Thymus (tissue), 11 donors: ENCODE measurements around the gene PRUNE2. TPM values are rescaled to one million over a fixed set of nuclear protein-coding genes. Genes with fewer than 3 reads are reported as not detected.

ENCODE experiments used
- DNase-seq, 9 donors: peaks; one replicate each; pipeline ENCODE4 v3.0.0-alpha.2; 2013; ENCODE audit warnings: low spot score in 9 of 9, low read depth in 6 of 9, missing footprints in 1 of 9
- H3K27ac ChIP-seq, 2 donors: one replicate each; pipeline ENCODE4 v1.5.1; 2013; ENCODE audit warnings: control low read depth in 1 of 2, low read depth in 1 of 2, low read length in 1 of 2, mild to moderate bottlenecking in 1 of 2, moderate library complexity in 1 of 2
- H3K27me3 ChIP-seq, 2 donors: one replicate each; pipeline ENCODE4 v1.5.1; 2013; ENCODE audit warnings: low read length in 1 of 2; ENCODE audit not compliant: control insufficient read depth in 2 of 2, insufficient read depth in 1 of 2
- H3K36me3 ChIP-seq, 2 donors: one replicate each; pipeline ENCODE4 v1.5.1; 2013; ENCODE audit warnings: low read length in 1 of 2, mild to moderate bottlenecking in 1 of 2, moderate library complexity in 1 of 2; ENCODE audit not compliant: control insufficient read depth in 2 of 2, insufficient read depth in 2 of 2
- H3K4me1 ChIP-seq, 2 donors: one replicate each; pipeline ENCODE4 v1.5.1; 2013; ENCODE audit warnings: low read length in 2 of 2; ENCODE audit not compliant: control insufficient read depth in 2 of 2, insufficient read depth in 2 of 2
- H3K4me3 ChIP-seq, 2 donors: one replicate each; pipeline ENCODE4 v1.5.1; 2013; ENCODE audit warnings: low read length in 2 of 2, control low read depth in 1 of 2, mild to moderate bottlenecking in 1 of 2
- H3K9me3 ChIP-seq, 2 donors: one replicate each; pipeline ENCODE4 v1.5.1; 2013; ENCODE audit warnings: low read length in 1 of 2, mild to moderate bottlenecking in 1 of 2; ENCODE audit not compliant: control insufficient read depth in 2 of 2, insufficient read depth in 1 of 2
- WGBS: extraction: QIAGEN DNeasy Blood & Tissue Kit; methylation state at CpG from one replicate; pipeline ENCODE4 v1.1.7; 2013; 5-methylcytosine and 5-hydroxymethylcytosine counted together
- polyA plus RNA-seq: library from polyadenylated mRNA; stranded (reverse); fragments of 200-250 nt; gene quantifications from one replicate; pipeline ENCODE4 v1.2.3, GENCODE V29; 2013
- total RNA-seq: library from RNA; stranded (reverse); fragments of 120-200 nt; gene quantifications from one replicate; pipeline ENCODE4 v1.2.4, GENCODE V29; 2013
- donor health status: healthy.

Gene PRUNE2
- total and polyA plus RNA-seq, 2 donors, result 2.0 to 3.4 TPM

DNA sequence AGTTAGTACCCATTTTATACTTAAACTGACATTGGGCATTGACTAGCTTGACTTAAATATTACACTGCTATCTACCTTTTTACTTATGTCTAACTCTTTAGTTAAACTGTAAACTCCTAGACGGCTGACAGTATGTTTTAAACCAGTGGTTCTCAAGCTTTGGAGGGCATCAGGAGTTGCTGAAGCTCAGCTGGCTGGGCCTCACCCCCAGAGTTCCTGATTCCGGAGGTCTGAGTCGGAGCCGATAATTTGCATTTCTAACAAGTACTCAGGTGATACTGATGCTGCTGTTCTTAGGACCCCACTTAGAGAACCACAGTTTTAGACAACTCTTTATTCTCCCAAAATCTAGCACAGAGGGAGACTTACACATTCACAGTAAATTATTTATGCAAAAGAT lies 205.0 kb downstream of the PRUNE2 start:
- WGBS, result 97% methylated on average over 4 of the region's 4 CpGs
- no peak for DNase-seq
- no peaks in the 10 kb centered on the region for H3K27me3 ChIP-seq
- H3K27ac ChIP-seq, result no peak overlapping the region
- H3K9me3 ChIP-seq, result no peaks in the 10 kb centered on the region
- no peaks in the 10 kb centered on the region for H3K36me3 ChIP-seq
- H3K4me3 ChIP-seq, result no peak overlapping the region
- H3K4me1 ChIP-seq, result peaks cover 0 to 8% of the 10 kb centered on the region in 2 donors

DNA sequence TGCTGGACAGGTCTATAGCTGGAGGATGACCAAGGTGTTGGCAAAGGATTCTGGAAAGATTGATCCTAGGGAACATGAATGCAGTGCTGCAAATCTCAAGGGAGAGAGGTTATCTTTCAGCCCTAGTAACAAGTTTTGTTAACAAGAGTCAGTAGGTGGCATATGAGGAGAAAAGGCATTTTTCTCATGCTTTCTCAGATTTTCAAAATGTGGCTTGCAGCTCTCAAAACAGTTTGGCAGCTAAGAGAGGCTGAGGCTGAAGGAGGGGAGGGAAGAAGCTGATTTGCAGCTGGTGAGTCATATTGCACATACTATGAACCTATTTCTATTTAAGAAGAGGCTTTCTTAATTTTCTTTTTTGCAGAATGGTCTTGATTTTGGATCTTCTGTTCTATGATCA lies 205.9 kb downstream of the PRUNE2 start:
- Histone ChIP-seq H3K27ac (peak overlapping the region in 1 of 2 donors; percentile 17), H3K4me1 (peaks cover 0 to 8% of the 10 kb centered on the region in 2 donors), H3K4me3 (no peak overlapping the region), H3K27me3 (no peaks in the 10 kb centered on the region), H3K36me3 (no peaks in the 10 kb centered on the region), H3K9me3 (no peaks in the 10 kb centered on the region)
- DNase-seq, result no peak

DNA sequence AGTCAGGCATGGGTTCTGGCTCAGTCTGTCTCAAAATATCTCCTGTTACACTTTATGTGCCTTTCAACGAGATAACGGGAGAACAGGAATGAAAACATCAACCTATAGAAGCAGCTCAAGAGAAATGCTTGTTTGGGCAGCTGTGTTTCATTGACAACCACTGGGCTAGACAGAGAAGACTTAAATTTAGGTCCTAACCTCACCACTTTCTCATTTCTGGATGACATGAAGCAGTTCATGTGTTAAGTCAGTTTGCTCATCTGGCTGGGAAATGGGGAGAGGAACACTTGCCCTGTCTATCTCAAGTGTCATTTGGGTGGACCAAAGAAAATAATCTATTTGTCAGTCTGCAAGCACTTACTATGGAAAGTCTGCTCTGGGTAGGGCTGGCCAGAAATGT lies 208.4 kb downstream of the PRUNE2 start:
- no peaks in the 10 kb centered on the region for H3K36me3 ChIP-seq

GRCh38 chr9:76697081-76697480 lies 208.8 kb downstream of the PRUNE2 start:
- DNase-seq, result no peak
- Histone ChIP-seq H3K36me3 (no peaks in the 10 kb centered on the region), H3K4me1 (peaks cover 0 to 11% of the 10 kb centered on the region in 2 donors), H3K9me3 (no peaks in the 10 kb centered on the region), H3K27ac (no peak overlapping the region), H3K4me3 (no peak overlapping the region), H3K27me3 (no peaks in the 10 kb centered on the region)
- WGBS, result 91% methylated on average over 5 of the region's 5 CpGs

More for the DNA sequence above, 208.4 kb downstream of the PRUNE2 start:
- peaks cover 0 to 7% of the 10 kb centered on the region in 2 donors for H3K4me1 ChIP-seq
- no peak overlapping the region for H3K27ac ChIP-seq
- DNase-seq, result no peak
- WGBS, result 91% methylated on average over 2 of the region's 2 CpGs
- H3K27me3 ChIP-seq, result no peaks in the 10 kb centered on the region
- no peak overlapping the region for H3K4me3 ChIP-seq
- no peaks in the 10 kb centered on the region for H3K9me3 ChIP-seq

- H3K4me1 ChIP-seq, result peaks cover 0 to 20% of the 10 kb centered on the region in 2 donors
- 62% methylated on average over 5 of the region's 5 CpGs for WGBS
- H3K9me3 ChIP-seq, result no peaks in the 10 kb centered on the region
- H3K27ac ChIP-seq, result no peak overlapping the region
- no peaks in the 10 kb centered on the region for H3K27me3 ChIP-seq
- DNase-seq, result no peak
- H3K36me3 ChIP-seq, result no peaks in the 10 kb centered on the region
- H3K4me3 ChIP-seq, result no peak overlapping the region
Measured at GRCh38 chr9:76693912-76694311, 212.0 kb downstream of the PRUNE2 start.

GRCh38 chr9:76692458-76693129 lies 213.3 kb downstream of the PRUNE2 start:
- Histone ChIP-seq H3K27ac (peak overlapping the region in 1 of 2 donors; percentile 93), H3K36me3 (no peaks in the 10 kb centered on the region), H3K4me3 (peak overlapping the region in 1 of 2 donors; percentile 49), H3K27me3 (no peaks in the 10 kb centered on the region), H3K9me3 (no peaks in the 10 kb centered on the region), H3K4me1 (peaks cover 0 to 20% of the 10 kb centered on the region in 2 donors)
- no peak for DNase-seq
- 96% methylated on average over 9 of the region's 9 CpGs for WGBS

DNA sequence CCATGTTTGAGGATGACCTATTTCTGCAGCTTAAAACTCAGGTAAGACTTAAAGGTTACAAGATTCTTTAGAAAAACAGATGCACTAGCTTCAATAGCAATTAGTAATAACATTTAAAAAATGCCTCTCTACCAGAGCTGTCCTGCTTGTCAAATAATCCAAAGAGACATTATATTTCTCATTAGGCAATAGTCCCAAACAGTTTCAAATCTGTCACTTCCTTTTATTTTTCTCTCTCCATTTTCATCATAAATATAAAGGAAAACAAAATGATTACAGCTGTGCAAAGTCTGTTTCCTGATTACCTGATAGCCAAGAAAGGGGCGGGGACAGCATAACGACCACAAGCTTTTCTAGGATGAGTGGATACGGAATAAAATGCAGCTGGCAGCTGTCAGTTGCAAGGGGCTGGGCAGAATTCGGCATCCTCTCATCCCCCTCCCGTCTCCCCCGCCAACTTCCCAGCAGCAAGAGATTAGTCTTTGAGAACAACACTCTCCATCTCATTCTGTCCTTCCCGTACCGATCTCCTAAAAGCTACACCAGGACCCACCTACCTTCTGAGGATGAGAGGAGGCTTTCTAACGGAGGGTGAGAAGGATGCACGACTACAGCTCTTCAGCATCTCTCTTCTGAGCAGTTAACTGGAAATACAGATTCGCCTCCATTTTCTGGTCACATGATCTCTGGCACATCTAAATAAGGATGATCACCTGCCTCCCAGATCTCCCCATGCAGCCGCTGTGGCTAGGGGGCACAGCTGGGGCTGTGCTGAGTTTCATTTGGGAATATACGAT lies 214.2 kb downstream of the PRUNE2 start:
- Histone ChIP-seq H3K4me1 (peaks cover 0 to 20% of the 10 kb centered on the region in 2 donors), H3K4me3 (peak overlapping the region; percentile 18 to 49)
- 32% methylated on average over 13 of the region's 13 CpGs for WGBS

DNA sequence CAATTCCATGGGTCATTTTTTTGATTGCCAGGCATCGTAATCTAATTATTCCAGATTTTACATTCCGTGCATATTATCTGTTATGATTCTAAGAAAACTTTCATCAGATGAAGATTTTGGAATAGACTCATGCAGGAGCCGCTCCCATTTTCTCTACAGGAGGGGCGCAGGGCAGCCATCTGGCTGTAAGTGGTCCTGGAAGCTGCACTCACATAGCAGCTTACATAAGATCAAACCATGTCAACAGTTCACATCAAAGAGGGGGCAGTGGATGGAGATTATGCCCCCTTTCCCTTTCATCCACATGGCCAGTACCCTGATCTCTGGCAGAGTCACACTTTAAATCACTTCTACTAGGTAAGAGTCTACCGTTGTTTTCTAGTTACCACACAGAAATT lies 214.9 kb downstream of the PRUNE2 start:
- H3K36me3 ChIP-seq, result no peaks in the 10 kb centered on the region
- peak overlapping the region in 1 of 2 donors; percentile 93 for H3K27ac ChIP-seq
- H3K9me3 ChIP-seq, result no peaks in the 10 kb centered on the region
- H3K4me1 ChIP-seq, result peaks cover 0 to 20% of the 10 kb centered on the region in 2 donors
- DNase-seq, result no peak
- peak overlapping the region in 1 of 2 donors; percentile 49 for H3K4me3 ChIP-seq
- WGBS, result 95% methylated on average over 5 of the region's 5 CpGs
- no peaks in the 10 kb centered on the region for H3K27me3 ChIP-seq

More for the DNA sequence above, 214.2 kb downstream of the PRUNE2 start:
- no peaks in the 10 kb centered on the region for H3K36me3 ChIP-seq
- H3K9me3 ChIP-seq, result no peaks in the 10 kb centered on the region
- peak overlapping the region in 1 of 2 donors; percentile 93 for H3K27ac ChIP-seq
- peak in 6 of 9 donors; percentile 16 to 61 (median 40) for DNase-seq
- no peaks in the 10 kb centered on the region for H3K27me3 ChIP-seq

GRCh38 chr9:76690246-76690972 lies 215.5 kb downstream of the PRUNE2 start:
- Histone ChIP-seq H3K4me1 (peaks cover 0 to 20% of the 10 kb centered on the region in 2 donors), H3K9me3 (no peaks in the 10 kb centered on the region), H3K27me3 (no peaks in the 10 kb centered on the region), H3K36me3 (no peaks in the 10 kb centered on the region), H3K27ac (no peak overlapping the region), H3K4me3 (no peak overlapping the region)
- no peak for DNase-seq
- WGBS, result 93% methylated on average over 1 of the region's 1 CpG
